ENCODE measurements around the gene CHRNA4.

GRCh38 chr20:63306673-63307537 is 54.2 kb downstream of the CHRNA4 start:
- no peak for TF ChIP-seq CTCF (IDR thresholded peaks at IDR 0.05; ENCODE audit: borderline replicate concordance, extremely low read depth, low read length, poor library complexity, severe bottlenecking)
- no peak for TF ChIP-seq EZH2 (IDR thresholded peaks at IDR 0.05; ENCODE audit: borderline replicate concordance, low read depth, low read length, severe bottlenecking)
